SK-N-SH (cell line): ENCODE data around the gene GPR137B. TPM values are rescaled to one million over a fixed set of nuclear protein-coding genes. Genes with fewer than 3 reads are reported as not detected.
"Not testable (repeated sequence)": the region's sequence is repeated elsewhere in the genome, so short reads cannot be mapped to it uniquely, and the experiment has no call there.

ENCODE experiments used
- CTCF ChIA-PET: fragments of 300-600, 350-600 bp; formaldehyde crosslinking; extraction: SDS; loops from one replicate; lab custom pipeline; 2021; lab: Yijun Ruan, JAX
- POLR2A ChIA-PET: fragments of 350-600 bp; sonication (Branson Sonifier 250); formaldehyde crosslinking; extraction: SDS; loops from one replicate; lab custom pipeline; 2020; ENCODE audit warnings: antibody characterized with exemption, inconsistent platforms; lab: Yijun Ruan, JAX
- DNase-seq: peaks from one replicate; pipeline ENCODE4 v3.0.0; 2012
- H2AFZ ChIP-seq: fragments of 200-600 bp; sonication (generic); 2 replicates; pipeline ENCODE4 v1.8.1; 2016; ENCODE audit warnings: antibody characterized with exemption, mild to moderate bottlenecking, low read depth
- H3F3A ChIP-seq: fragments of 200-600 bp; sonication (generic); replicated peaks from 2 replicates; pipeline ENCODE3; 2016; ENCODE audit warnings: antibody characterized with exemption, mild to moderate bottlenecking; ENCODE audit not compliant: insufficient read depth
- H3K27ac ChIP-seq, 2 experiments: fragments of 200-500 bp in 1 of 2; fragments of 200-600 bp in 1 of 2; sonication (Bioruptor generic) in 1 of 2; sonication (generic), shearing (Covaris generic) in 1 of 2; 2 replicates each; pipeline versions ENCODE4 v1.5.1 to v1.6.1; 2014 to 2016; ENCODE audit warnings: low read depth in 2 of 2, inconsistent platforms in 1 of 2, low read length in 1 of 2, mild to moderate bottlenecking in 1 of 2, mixed read lengths in 1 of 2
- H3K27me3 ChIP-seq: fragments of 200-600 bp; sonication (generic), shearing (Covaris generic); 2 replicates; pipeline ENCODE4 v1.6.1; 2016; ENCODE audit warnings: mixed run types; ENCODE audit not compliant: insufficient read depth
- H3K36me3 ChIP-seq, 2 experiments: fragments of 200-500 bp in 1 of 2; fragments of 200-600 bp in 1 of 2; sonication (Bioruptor generic) in 1 of 2; sonication (generic) in 1 of 2; replicated peaks in 1 of 2; 2 replicates each; pipeline versions ENCODE3 to v1.5.1; 2014 to 2016; ENCODE audit warnings: low read length in 1 of 2, mild to moderate bottlenecking in 1 of 2; ENCODE audit not compliant: insufficient read depth in 2 of 2, control insufficient read depth in 1 of 2
- H3K4me1 ChIP-seq, 2 experiments: fragments of 200-500 bp in 1 of 2; fragments of 200-600 bp in 1 of 2; sonication (Bioruptor generic) in 1 of 2; sonication (generic), shearing (Covaris generic) in 1 of 2; 2 replicates each; pipeline versions ENCODE4 v1.5.1 to v1.6.1; 2014 to 2016; ENCODE audit warnings: low read depth in 1 of 2, low read length in 1 of 2, mixed run types in 1 of 2; ENCODE audit not compliant: insufficient read depth in 2 of 2, control insufficient read depth in 1 of 2
- H3K4me2 ChIP-seq: fragments of 200-600 bp; sonication (generic), shearing (Covaris generic); 2 replicates; pipeline ENCODE4 v1.6.1; 2017; ENCODE audit warnings: mixed run types
- H3K4me3 ChIP-seq, 2 experiments: fragments of 200-500 bp in 1 of 2; fragments of 200-600 bp in 1 of 2; sonication (Bioruptor generic) in 1 of 2; sonication (generic), shearing (Covaris generic) in 1 of 2; 2 replicates each; pipeline versions ENCODE4 v1.5.1 to v1.8.1; 2014 to 2016; ENCODE audit warnings: low read depth in 2 of 2, inconsistent platforms in 1 of 2, low read length in 1 of 2, mild to moderate bottlenecking in 1 of 2, mixed read lengths in 1 of 2, moderate library complexity in 1 of 2
- H3K79me2 ChIP-seq: fragments of 200-600 bp; sonication (generic); 2 replicates; pipeline ENCODE4 v1.8.1; 2017; ENCODE audit warnings: mild to moderate bottlenecking; ENCODE audit not compliant: insufficient read depth
- H3K9ac ChIP-seq: fragments of 200-600 bp; sonication (generic); 2 replicates; pipeline ENCODE4 v1.6.1; 2017; ENCODE audit warnings: mixed run types
- H3K9me2 ChIP-seq: fragments of 200-600 bp; sonication (generic); 2 replicates; pipeline ENCODE4 v1.6.1; 2017; ENCODE audit warnings: mixed run types
- H3K9me3 ChIP-seq: fragments of 200-600 bp; sonication (generic); 2 replicates; pipeline ENCODE4 v1.6.1; 2017; ENCODE audit warnings: mixed run types, mild to moderate bottlenecking, moderate library complexity
- H4K20me1 ChIP-seq: fragments of 200-600 bp; sonication (generic); 2 replicates; pipeline ENCODE4 v1.6.1; 2017; ENCODE audit warnings: mild to moderate bottlenecking, mixed run types; ENCODE audit not compliant: insufficient read depth
- ELF1 ChIP-seq: IDR thresholded peaks from 2 replicates; pipeline ENCODE4 v1.4.0; 2012
- FOSL2 ChIP-seq: IDR thresholded peaks from 2 replicates; pipeline ENCODE4 v1.4.0; 2012; ENCODE audit warnings: low read depth, mild to moderate bottlenecking, moderate library complexity, borderline replicate concordance
- FOXJ3 ChIP-seq: sonication (generic); formaldehyde crosslinking; IDR thresholded peaks from 2 replicates; pipeline ENCODE4 v1.5.1; 2020; ENCODE audit warnings: mild to moderate bottlenecking, missing genetic modification reagents
- IRF3 ChIP-seq: fragments of 150-350 bp; IDR thresholded peaks from 2 replicates; pipeline ENCODE4 v1.6.1; 2016; ENCODE audit warnings: mild to moderate bottlenecking, low read depth, low read length
- MEF2A ChIP-seq: IDR thresholded peaks from 2 replicates; pipeline ENCODE4 v1.4.0; 2012; ENCODE audit warnings: low read depth, borderline replicate concordance
- PBX3 ChIP-seq: IDR thresholded peaks from 2 replicates; pipeline ENCODE4; 2012
- RAD21 ChIP-seq: IDR thresholded peaks from 2 replicates; pipeline ENCODE4 v1.6.1; 2012; ENCODE audit warnings: mild to moderate bottlenecking, low read length
- RFX5 ChIP-seq: IDR thresholded peaks from 2 replicates; pipeline ENCODE4 v1.6.1; 2012; ENCODE audit warnings: mild to moderate bottlenecking, improper control_type of control experiment, low read length
- RXRA ChIP-seq: IDR thresholded peaks from 2 replicates; pipeline ENCODE4 v1.4.0; 2012; ENCODE audit warnings: low read depth, mild to moderate bottlenecking, borderline replicate concordance
- ZBTB33 ChIP-seq: IDR thresholded peaks from 2 replicates; pipeline ENCODE4 v1.4.0; 2012; ENCODE audit warnings: low read depth, borderline replicate concordance
- WGBS: methylation state at CpG from one replicate; pipeline ENCODE4 v1.1.6; 2017; ENCODE audit warnings: low lambda C conversion rate; 5-methylcytosine and 5-hydroxymethylcytosine counted together
- polyA plus RNA-seq, 3 experiments: library from polyadenylated mRNA; depleted of rRNA; stranded (reverse); fragments of >200 nt; gene quantifications; 2 replicates each; pipeline ENCODE4 v1.2.3, GENCODE V29; 2012
- TF ChIP-seq, protein P1 (sequence below): fragments of 200-600 bp; sonication (generic); IDR thresholded peaks from 2 replicates; pipeline ENCODE4 v1.6.1; 2017; ENCODE audit warnings: antibody characterized with exemption, mild to moderate bottlenecking, moderate library complexity

GPR137B gene
- polyA plus RNA-seq, 1 of the 3 experiments (the other 2 are of a cell fraction): 7.0 TPM

- Histone ChIP-seq H3K4me1 (peaks cover 0 to 2% of the 10 kb centered on the region in 2 experiments; a peak in 1 of 4 replicates), H3K27me3 (no peaks in the 10 kb centered on the region), H3K27ac (no peak overlapping the region), H3K9me3 (peaks cover 7% of the 10 kb centered on the region; the same call in 1 of the 2 replicates), H2AFZ (no peak overlapping the region)
- TF ChIP-seq RAD21: no peak
- TF ChIP-seq, all 33 proteins: peak for 0
- ChIA-PET POLR2A (no interaction called here), CTCF (interaction anchor here (1.4 kb wide), 1 partner anchor 395 kb away, joined by 3 read pairs; no protein-coding TSS in a partner anchor)
- H3K4me2 ChIP-seq: no peak overlapping the region
- H3K36me3 ChIP-seq: no peaks in the 10 kb centered on the region
- no peaks in the 10 kb centered on the region for H4K20me1 ChIP-seq
- H3F3A ChIP-seq: peaks cover 21% of the 10 kb centered on the region
- H3K9me2 ChIP-seq: no peaks in the 10 kb centered on the region
- no peak overlapping the region for H3K4me3 ChIP-seq
- H3K9ac ChIP-seq: no peak overlapping the region
- no peak for DNase-seq
- WGBS: 76% methylated on average over 3 of the region's 3 CpGs
- no peaks in the 10 kb centered on the region for H3K79me2 ChIP-seq
These were observed 46.4 kb upstream of the GPR137B start for GRCh38 chr1:236095705-236096520.

DNA sequence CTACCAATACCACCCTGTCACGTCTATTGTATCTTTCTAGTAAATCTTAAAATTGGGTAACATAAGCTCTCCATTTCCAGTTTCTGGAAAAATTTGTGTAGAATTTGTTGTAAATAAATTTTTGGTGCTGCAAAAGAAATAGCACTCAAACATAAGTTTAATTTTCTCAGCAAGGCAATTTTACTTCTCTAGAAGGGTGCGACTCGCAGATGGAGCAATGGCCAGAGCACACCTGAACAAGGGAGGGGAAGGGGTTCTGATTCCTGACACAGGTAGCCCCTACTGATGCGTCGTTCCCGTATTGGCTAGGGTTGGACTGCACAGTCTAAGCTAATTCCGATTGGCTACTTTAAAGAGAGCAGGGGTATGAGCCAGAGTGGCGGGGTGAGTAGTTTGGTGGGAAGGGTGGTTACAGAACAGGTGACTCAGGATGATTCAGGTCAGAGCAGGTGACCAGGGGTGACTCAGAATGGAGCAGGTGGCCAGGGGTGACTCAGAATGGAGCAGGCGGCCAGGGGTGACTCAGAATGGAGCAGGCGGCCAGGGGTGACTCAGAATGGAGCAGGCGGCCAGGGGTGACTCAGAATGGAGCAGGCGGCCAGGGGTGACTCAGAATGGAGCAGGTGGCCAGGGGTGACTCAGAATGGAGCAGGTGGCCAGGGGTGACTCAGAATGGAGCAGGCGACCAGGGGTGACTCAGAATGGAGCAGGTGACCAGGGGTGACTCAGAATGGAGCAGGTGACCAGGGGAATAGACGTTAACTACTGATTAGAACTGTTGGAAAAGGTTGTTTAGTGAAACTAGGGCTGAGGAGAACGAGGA lies 45.5 kb upstream of the GPR137B start:
- H3K9me2 ChIP-seq, H4K20me1 ChIP-seq, H3K4me1 ChIP-seq, H3K9me3 ChIP-seq, H3K9ac ChIP-seq, POLR2A ChIA-PET, CTCF ChIA-PET, H3K4me3 ChIP-seq, H2AFZ ChIP-seq, H3K4me2 ChIP-seq, DNase-seq, H3K27ac ChIP-seq, H3K27me3 ChIP-seq, H3K79me2 ChIP-seq, H3K36me3 ChIP-seq: not testable (repeated sequence)
- H3F3A ChIP-seq: peaks cover 21% of the 10 kb centered on the region
- WGBS: 58% methylated on average over 15 of the region's 15 CpGs
- peak; percentile 46; the same call in 1 of the 2 replicates for TF ChIP-seq FOSL2

DNA sequence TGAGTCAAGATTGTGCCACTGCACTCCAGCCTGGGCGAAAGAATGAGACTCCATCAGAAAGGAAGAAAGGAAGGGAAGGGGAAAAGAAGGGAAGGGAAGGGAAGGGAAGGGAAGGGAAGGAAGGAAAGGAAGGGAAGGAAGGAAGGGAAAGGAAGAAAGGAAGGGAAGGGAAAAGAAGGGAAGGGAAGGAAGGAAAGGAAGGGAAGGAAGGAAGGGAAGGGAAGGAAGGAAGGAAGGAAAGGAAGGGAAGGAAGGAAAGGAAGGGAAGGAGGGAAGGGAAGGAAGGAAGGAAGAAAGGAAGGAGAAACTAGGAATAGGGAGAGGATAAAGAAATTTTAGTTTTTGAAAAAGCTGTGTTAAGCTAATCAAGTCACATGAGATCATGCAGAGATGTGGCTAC lies 44.1 kb upstream of the GPR137B start:
- Histone ChIP-seq H3K79me2 (no peaks in the 10 kb centered on the region), H3K9me3 (peaks cover 7% of the 10 kb centered on the region; the same call in 1 of the 2 replicates), H4K20me1 (no peaks in the 10 kb centered on the region), H3K4me2 (no peak overlapping the region), H3K4me1 (peaks cover 0 to 2% of the 10 kb centered on the region in 2 experiments; a peak in 1 of 4 replicates), H3K36me3 (no peaks in the 10 kb centered on the region), H3F3A (peaks cover 21% of the 10 kb centered on the region), H3K27me3 (no peaks in the 10 kb centered on the region), H2AFZ (no peak overlapping the region), H3K4me3 (no peak overlapping the region), H3K9me2 (no peaks in the 10 kb centered on the region), H3K27ac (no peak overlapping the region), H3K9ac (no peak overlapping the region)
- ChIA-PET POLR2A (no interaction called here), CTCF (no interaction called here)
- DNase-seq: no peak
- 28% methylated on average over 1 of the region's 1 CpG for WGBS
- TF ChIP-seq FOSL2 (no peak), IRF3 (no peak), ZBTB33 (no peak), FOXJ3 (no peak), MEF2A (no peak), PBX3 (no peak), RFX5 (no peak), RXRA (no peak), ELF1 (no peak)
- TF ChIP-seq, protein P1, sequence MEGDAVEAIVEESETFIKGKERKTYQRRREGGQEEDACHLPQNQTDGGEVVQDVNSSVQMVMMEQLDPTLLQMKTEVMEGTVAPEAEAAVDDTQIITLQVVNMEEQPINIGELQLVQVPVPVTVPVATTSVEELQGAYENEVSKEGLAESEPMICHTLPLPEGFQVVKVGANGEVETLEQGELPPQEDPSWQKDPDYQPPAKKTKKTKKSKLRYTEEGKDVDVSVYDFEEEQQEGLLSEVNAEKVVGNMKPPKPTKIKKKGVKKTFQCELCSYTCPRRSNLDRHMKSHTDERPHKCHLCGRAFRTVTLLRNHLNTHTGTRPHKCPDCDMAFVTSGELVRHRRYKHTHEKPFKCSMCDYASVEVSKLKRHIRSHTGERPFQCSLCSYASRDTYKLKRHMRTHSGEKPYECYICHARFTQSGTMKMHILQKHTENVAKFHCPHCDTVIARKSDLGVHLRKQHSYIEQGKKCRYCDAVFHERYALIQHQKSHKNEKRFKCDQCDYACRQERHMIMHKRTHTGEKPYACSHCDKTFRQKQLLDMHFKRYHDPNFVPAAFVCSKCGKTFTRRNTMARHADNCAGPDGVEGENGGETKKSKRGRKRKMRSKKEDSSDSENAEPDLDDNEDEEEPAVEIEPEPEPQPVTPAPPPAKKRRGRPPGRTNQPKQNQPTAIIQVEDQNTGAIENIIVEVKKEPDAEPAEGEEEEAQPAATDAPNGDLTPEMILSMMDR: no peak
